Fibroblast of peridontal ligament (primary cell): ENCODE results near the gene CACNG3.
"Not testable (repeated sequence)": the region's sequence is repeated elsewhere in the genome, so short reads cannot be mapped to it uniquely, and the experiment has no call there.

Experiments used
- DNase-seq: peaks from one replicate; pipeline ENCODE4 v3.0.0-alpha.2; 2010; ENCODE audit errors: extremely low read depth

Gene CACNG3

DNA sequence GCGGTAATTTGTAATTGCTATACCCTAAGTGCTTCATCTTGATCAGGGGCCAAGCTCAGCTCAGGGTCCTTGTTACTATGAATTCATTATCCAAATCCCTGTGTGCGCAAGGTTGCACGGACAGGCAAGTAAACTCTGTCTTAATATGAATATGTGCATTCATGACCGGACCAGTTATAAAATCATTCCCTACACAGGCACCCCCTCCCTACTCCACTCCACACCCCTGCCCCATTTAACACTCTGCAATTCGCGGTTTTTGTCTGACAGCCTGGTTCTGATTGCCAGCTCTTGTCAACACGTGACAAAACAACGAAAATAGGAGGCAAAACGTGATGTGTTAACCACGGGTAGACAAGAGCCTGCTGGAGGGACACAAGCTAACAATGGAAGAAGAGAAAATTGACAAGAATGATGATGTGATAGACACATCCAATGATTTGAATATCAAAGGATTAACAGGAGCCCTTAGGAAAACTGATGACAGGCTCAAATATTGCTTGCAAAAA, 76.5 kb downstream of the CACNG3 start:
- DNase-seq = no peak

- DNase-seq = no peak
Measured at GRCh38 chr16:24336491-24336890, 80.4 kb downstream of the CACNG3 start.

DNA sequence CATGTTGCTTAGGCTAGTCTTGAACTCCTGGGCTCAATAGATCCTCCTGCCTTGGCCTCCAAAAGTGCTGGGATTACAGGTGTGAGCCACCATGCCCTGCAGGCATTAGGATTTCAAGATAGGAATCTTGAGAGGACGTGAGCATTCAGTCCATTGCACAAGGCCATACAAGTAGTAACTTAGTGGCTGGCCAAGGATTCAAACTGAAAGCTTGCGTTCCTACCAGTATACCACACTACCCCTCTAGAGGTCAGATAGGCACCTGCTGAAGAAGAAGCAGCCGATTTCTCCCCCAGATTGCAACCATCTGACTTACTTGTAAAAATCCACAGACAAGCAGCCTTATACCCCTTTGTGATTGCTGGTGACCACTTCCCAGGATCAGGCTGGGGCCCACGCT, 80.9 kb downstream of the CACNG3 start:
- DNase-seq = no peak

DNA sequence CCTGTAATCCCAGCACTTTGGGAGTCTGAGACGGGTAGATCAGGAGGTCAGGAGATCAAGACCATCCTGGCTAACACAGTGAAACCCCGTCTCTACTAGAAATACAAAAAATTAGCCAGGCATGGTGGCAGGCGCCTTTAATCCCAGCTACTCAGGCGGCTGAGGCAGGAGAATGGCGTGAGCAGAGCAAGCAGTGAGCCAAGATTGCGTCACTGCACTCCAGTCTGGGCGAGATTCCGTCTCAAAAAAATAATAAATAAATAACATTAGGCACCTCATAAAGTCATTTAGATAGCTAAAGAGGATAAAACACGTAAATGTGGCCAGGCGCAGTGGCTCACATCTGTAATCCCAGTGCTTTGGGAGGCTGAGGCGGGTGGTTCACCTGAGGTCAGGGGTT, 87.7 kb downstream of the CACNG3 start:
- DNase-seq = not testable (repeated sequence)

- DNase-seq = no peak
Measured at GRCh38 chr16:24344784-24345183, 88.6 kb downstream of the CACNG3 start.

GRCh38 chr16:24345704-24346103, 89.6 kb downstream of the CACNG3 start:
- DNase-seq = no peak

- DNase-seq = no peak
Measured at GRCh38 chr16:24346734-24347133, 90.6 kb downstream of the CACNG3 start.

DNA sequence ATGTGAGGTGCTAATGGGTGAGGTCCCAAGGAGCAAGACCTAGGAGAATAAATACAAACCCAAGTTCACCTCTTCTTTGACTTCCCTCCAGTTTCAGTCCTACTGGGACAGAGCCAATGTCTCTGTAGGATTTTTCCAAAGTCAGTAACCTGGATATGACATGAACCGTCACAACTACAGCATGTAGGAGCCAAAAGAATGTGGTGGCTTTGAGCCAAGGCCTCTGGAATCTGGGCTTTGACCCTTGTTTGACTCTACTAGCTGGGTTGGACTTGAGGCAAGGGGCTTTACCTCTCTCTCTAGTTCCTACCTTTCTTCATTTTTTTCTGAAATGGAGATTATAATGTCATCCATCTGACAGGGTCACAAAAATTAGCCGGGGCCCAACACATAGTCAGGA, 91.4 kb downstream of the CACNG3 start:
- DNase-seq = no peak

GRCh38 chr16:24348545-24349290, 92.6 kb downstream of the CACNG3 start:
- no peak for DNase-seq

DNA sequence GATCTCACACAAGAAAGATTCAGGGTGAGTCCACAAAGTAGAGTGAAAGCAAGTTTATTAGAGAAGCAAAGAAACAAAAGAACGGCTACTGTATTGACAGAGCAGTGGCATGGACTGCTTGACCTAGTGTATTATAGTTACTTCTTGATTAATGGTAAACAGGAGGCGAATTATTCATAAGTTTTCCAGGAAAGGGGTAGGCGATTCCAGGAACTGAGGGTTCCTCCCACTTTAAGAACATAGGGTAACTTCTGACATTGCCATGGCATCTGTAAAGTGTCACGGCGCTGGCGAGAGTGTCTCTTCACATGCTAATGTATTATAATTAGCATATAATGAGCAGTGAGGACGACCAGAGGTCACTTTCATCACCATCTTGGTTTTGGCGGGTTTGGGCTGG, 93.2 kb downstream of the CACNG3 start:
- no peak for DNase-seq

DNA sequence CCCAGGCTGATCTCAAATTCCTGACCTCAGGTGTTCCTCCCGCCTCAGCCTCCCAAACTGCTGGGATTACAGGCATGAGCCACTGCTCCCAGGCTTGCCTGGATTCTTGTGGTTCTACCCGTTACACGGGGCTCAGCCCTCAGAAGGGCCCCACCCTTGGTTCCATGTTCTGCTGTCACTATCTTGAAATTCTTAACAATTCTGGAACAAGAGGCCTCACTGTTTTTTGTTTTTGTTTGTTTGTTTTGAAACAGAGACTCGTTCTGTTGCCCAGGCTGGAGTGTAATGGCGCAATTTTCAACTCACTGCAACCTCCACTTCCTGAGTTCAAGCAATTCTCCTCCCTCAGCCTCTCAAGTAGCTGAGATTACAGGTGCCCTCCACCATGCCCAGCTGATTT, 96.6 kb downstream of the CACNG3 start:
- DNase-seq = no peak

DNA sequence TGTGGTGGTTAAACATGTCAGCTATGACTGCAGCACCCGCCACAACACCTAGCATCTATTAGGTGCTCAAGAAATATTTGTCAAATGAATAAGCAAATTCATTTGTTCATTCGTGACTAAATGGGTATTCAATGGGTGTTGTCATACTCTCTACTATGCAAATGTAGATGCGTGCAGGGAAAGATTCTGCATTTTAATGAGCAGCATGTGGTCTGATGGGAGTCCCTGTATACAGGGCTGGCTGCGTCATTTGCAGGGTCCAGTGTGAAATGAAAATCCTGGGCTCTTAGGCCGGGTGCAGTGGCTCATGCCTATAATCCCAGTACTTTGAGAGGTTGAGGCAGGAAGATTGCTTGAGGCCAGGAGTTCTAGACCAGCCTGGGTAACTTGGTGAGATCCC, 97.5 kb downstream of the CACNG3 start:
- no peak for DNase-seq

DNA sequence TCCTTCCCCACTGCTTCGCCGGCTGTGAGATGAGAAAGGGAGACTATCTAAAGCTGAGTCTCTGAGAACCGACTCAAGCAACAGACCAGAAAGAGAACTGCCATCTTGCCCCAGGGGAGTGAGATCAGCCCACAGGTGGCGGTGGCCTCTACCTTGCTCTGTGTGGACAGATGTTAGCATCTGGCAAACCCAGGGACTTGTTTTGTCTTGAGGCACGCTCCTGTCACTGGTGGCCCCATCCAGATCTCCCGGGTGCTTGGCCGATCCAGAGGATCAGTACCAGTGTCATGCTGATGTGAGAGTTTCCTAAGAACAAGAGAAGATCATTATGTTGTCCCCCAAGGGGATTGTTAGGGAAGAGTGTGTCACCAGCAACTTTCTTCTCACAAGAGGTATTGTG, 101.4 kb downstream of the CACNG3 start:
- DNase-seq = no peak

DNA sequence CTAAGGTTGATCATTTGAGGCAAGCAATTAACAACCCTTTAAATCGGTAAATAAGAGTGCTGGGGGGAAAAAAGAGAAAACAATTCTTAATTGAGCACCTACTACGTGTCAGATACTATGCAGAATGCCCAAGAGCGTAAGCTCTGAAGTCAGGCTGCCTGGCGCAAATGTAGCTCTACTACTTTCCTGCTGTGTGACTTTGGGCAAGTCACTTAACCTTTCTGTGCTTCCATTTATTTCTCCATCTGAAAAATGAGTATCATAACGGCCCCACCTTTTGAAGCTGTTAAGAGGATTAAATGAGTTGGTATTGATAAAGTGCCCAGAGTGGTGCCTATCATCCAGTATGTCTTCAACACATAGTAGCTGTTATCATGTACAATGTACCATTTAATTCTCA, 102.0 kb downstream of the CACNG3 start:
- DNase-seq = no peak

DNA sequence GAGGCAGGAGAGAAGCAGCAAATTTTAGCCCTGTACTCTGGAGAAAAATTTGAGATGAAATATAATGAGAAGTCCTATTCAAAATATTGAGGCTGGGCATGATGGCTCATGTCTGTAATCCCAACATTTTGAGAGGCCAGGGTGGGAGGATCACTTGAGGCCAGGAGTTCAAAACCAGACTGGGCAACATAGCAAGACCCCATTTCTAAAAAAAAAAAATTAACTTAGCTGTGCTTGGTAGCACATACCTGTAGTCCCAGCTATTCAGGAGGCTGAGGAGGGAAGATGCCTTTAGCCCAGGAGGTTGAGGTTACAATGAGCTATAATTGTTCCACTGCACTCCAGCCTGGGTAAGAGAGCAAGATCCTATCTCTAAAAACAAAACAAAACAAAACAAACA, 103.4 kb downstream of the CACNG3 start:
- no peak for DNase-seq

GRCh38 chr16:24360936-24361335, 104.8 kb downstream of the CACNG3 start:
- DNase-seq = no peak

DNA sequence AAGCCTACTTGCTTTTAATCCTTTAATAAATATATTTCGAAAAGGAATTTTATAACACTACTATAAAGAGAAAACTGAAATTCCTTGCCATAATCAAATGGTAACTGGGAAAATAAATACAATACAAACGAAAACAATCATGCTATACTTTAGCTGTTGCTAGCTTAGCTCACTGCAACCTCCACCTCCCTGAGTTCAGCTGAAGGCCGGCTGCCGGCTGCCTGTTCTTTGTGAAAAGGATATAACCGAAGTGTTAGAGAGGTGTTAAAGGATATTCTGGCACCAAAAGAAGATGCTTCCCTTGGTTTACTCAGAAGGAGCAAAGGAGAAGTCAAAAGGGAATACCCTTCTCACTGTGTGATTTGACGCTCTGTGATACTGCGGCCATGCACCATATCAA, 108.5 kb downstream of the CACNG3 start:
- no peak for DNase-seq

DNA sequence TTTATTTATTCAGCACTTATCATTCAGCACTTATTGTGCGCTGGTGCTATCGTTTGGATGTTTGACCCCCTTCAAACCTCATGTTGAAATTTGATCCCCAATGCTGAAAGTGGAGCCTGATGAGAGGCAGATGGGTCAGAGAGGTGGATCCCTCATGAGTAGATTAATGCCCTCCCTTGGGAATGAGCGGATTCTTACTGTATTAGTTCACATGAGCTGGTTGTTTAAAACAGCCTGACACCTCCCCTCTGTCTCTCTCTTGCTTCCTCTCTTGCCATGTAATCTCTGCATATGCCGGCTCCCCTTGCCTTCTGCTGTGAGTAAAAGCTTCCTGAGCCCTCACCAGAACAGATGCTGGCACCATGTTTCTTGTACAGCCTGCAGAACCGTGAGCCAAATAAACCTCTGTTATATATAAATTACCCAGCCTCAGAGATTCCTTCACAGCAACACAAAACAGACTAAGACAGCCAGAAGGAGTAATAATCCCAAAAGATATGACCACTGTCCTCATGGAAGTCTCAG, 111.1 kb downstream of the CACNG3 start:
- DNase-seq = no peak

GRCh38 chr16:24372824-24373223, 116.7 kb downstream of the CACNG3 start:
- DNase-seq = no peak

- DNase-seq = no peak
Measured at GRCh38 chr16:24378999-24379398, 122.9 kb downstream of the CACNG3 start.

GRCh38 chr16:24381470-24382118, 125.5 kb downstream of the CACNG3 start:
- DNase-seq = no peak

GRCh38 chr16:24382762-24383407, 126.8 kb downstream of the CACNG3 start:
- DNase-seq = no peak

GRCh38 chr16:24394341-24394740, 138.2 kb downstream of the CACNG3 start:
- no peak for DNase-seq
